ENCODE measurements around the gene JMJD8.

Gene JMJD8

DNA sequence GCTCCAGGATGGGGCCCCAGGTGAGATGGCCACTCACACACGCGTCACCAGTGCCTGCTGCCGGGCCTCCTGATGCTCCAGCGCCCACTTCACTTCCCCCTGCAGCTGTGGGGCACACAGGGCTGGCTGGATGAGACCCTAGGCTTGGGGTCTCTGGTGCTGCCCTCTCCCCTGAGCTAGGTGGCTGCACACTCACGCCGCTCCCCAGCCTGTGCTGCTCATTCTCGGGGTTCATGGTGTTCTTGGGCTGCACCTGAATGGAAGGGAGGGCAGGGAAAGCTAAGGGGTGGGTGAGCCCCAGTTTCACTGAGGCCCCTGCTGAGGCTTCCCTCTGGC lies 40.9 kb upstream of the JMJD8 start:
- no peak for DNase-seq (ENCODE audit: low spot score)
- TF ChIP-seq, protein P1, sequence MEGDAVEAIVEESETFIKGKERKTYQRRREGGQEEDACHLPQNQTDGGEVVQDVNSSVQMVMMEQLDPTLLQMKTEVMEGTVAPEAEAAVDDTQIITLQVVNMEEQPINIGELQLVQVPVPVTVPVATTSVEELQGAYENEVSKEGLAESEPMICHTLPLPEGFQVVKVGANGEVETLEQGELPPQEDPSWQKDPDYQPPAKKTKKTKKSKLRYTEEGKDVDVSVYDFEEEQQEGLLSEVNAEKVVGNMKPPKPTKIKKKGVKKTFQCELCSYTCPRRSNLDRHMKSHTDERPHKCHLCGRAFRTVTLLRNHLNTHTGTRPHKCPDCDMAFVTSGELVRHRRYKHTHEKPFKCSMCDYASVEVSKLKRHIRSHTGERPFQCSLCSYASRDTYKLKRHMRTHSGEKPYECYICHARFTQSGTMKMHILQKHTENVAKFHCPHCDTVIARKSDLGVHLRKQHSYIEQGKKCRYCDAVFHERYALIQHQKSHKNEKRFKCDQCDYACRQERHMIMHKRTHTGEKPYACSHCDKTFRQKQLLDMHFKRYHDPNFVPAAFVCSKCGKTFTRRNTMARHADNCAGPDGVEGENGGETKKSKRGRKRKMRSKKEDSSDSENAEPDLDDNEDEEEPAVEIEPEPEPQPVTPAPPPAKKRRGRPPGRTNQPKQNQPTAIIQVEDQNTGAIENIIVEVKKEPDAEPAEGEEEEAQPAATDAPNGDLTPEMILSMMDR (IDR thresholded peaks at IDR 0.05; ENCODE audit: extremely low read depth, missing control alignments), result no peak

DNA sequence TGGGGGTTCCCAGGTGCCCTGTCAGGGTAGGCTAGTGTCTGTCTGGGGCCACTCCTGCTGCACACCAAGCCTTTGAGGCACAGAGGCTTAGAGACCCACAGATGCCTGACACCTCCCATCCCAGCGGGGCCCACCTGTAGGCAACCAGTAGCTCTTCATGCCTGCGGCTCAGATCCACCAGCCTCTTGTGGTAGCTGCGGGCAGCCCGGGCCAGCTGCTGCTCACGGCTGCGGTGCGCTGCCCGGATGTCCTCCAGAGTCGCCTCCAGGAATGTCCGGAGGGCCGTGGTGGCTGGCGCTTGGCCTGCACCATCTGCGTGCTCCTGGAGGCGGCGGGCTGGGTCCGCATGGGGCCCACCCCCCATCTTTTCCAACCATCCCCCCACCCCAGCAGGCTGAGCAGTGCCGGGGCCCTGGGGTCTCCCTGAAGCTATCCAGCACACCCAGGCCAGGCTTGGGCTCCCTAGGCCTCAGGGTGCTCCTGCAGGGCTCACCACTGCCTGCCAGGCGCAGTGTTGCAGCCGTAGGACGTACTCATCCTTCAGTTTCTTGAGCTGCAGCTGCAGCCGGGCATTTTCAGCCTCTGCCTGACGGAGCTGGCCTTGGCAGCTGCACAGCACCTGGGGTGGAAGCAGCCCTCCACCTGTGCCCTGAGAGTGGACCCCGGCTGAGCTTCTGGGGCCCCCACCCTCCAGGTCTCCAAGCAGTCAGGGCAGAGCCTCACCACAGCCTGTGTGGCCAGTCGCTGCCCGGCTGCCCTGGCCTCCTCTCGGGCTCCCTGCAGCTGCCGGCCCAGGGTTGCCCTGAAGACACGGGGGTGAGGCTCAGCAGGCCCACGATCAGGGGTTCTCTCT lies 40.3 kb upstream of the JMJD8 start:
- DNase-seq (ENCODE audit: low spot score), result no peak
- TF ChIP-seq, protein P1 (IDR thresholded peaks at IDR 0.05; ENCODE audit: extremely low read depth, missing control alignments), result no peak

DNA sequence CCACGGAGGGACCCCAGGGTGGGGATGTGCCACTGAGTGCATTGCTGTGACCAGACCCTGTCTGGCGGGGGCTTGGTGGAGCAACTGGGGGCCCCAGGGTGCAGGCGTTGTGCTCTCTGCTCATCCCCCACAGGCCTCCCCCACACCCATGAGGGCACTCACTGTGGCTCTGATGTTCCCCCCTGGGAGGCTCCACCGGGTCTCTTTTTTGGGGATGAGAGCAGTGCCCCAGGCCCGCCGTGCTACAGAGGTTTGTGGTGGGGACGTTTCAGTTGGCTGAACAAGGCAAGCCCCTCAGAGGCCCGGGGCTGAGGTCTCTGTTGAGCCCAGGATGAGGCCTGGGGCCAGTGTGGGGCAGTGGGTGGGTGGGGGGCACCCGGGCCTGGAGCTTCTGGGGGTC lies 39.6 kb upstream of the JMJD8 start:
- TF ChIP-seq, protein P1 (IDR thresholded peaks at IDR 0.05; ENCODE audit: extremely low read depth, missing control alignments), result no peak
- no peak for DNase-seq (ENCODE audit: low spot score)

DNA sequence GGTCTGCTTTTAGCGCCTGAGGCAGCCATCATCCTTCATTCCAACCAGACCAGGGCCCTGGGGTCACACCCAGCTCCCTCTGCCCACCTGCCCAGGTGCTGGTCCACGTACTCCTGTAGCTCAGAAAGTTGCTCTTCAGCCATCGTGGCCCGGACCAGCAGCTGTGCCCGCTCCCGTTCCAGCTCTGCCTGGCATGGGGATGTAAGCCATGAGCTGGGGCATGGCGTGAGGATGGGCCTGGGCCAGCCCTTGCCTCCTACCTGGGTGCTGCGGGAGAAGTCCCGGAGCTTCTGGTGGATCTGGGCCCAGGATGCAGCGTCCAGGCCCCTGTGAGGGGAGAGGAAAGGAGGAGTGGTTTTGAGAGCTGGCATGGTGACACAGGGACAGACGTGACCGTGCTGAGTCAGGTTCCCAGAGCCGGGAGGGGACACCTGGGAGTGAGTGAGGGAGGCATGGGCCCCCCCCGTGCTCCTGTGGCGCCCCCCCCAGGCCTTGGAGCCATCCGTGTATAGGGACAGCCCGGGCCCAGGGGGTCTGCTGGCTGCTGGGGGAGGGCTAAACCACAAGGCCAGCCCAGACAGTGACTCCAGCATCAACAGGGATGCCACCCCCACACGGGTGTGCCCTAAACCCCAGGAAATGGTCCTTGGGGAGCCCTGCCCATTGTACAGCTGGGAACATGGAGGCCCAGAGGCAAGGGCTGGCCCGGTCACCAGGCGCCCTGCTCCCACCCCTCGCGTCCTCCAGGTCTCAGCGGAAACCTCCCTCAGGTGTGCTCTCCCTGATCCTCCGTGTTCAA lies 38.9 kb upstream of the JMJD8 start:
- DNase-seq (ENCODE audit: low spot score), result no peak

DNA sequence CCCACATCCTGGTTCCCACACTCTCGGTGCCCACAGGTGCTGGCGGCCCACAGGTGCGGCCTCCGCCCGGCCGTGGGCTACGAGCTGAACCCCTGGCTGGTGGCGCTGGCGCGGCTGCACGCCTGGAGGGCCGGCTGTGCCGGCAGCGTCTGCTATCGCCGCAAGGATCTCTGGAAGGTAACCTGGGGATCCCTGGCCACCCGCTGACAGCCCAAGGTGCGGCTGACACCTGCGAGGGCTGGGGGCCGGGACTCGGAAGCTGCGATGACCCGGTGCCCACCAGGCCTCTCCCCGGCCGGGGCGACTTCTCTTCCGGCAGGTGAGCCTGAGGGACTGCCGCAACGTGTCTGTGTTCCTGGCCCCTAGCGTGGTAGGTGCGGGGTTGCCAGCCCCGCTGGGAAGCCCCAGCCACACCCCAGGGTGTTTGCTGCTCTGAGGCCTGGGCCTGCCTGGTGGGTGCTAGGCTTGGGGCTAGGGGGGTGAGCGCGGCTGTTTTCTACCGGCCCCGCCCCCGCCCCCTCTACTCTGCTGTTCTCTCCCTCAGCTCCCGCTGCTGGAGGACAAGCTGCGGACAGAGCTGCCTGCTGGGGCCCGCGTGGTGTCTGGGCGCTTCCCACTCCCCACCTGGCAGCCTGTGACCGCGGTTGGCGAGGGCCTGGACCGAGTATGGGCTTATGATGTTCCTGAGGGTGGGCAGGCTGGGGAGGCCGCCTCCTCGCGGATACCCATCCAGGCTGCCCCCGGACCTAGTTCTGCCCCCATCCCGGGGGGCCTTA lies 37.8 kb upstream of the JMJD8 start:
- TF ChIP-seq, protein P1 (IDR thresholded peaks at IDR 0.05; ENCODE audit: extremely low read depth, missing control alignments), result no peak
- DNase-seq (ENCODE audit: low spot score), result no peak

More for the DNA sequence above, 38.9 kb upstream of the JMJD8 start:
- TF ChIP-seq, protein P1 (IDR thresholded peaks at IDR 0.05; ENCODE audit: extremely low read depth, missing control alignments), result no peak

DNA sequence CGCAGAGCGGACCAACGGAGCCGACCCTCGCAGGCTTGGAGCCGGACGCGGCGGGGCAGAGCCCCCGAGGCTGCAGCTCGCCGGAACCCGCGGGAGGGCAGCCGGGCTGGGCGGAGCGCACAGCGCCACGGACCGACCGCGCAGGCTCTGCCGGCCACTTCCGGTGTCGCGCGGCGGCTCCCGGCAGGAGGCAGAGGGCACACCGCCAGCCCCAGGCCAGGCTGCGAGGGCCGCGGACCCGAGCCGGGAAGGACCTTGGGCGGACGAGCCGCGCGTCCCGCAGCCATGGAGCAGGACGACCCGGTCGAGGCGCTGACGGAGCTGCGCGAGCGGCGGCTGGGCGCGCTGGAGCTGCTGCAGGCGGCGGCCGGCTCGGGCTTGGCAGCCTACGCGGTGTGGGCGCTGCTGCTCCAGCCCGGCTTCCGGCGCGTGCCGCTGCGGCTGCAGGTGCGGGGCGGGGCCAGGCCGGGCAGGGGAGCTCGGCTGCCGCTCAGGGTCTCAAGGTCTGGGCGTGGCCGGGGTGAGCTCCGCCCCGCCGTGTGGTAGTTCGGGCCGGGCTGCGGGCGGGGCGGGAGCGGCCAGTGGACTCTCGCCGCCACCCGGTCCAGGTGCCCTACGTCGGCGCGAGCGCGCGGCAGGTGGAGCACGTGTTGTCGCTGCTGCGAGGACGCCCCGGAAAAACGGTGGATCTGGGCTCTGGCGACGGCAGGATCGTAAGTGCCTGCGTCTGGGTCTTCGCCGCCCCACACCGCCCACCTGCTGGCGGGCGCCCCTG lies 37.0 kb upstream of the JMJD8 start, which contains the start of gene ANTKMT:
TSS of gene ANTKMT (plus strand) at position 157 of the 775 bp plus-strand sequence. CDS start at position 286, 129 bp downstream.
- peak; percentile 97 for DNase-seq (ENCODE audit: low spot score)
- TF ChIP-seq, protein P1 (IDR thresholded peaks at IDR 0.05; ENCODE audit: extremely low read depth, missing control alignments), result no peak
